ENCODE measurements around the gene SETD6. TPM values are rescaled to one million over a fixed set of nuclear protein-coding genes. Genes with fewer than 3 reads are reported as not detected.

The SETD6 gene
- total RNA-seq, 1 donor from 2014 or later: 31.1 TPM

GRCh38 chr16:58518980-58519368, 3.7 kb downstream of the SETD6 start:
- H3K9me3 Mint-ChIP-seq: no peaks in the 10 kb centered on the region
- intact Hi-C loops (cut with micrococcal nuclease): loop anchor here (5.0 to 10.0 kb wide), 2 partner anchors 213 to 394 kb away; partner anchors contain the start of genes CFAP20 and GOT2
- H3K4me3 Mint-ChIP-seq: no peak overlapping the region
- POLR2A ChIA-PET: interaction anchor here (1.0 to 1.7 kb wide), 2 partner anchors 20 to 110 kb away, joined by 3 to 7 read pairs; partner anchors contain the start of gene CNOT1
- no peak for DNase-seq
- H3K27me3 Mint-ChIP-seq: no peaks in the 10 kb centered on the region
- no peak overlapping the region for H3K27ac Mint-ChIP-seq
- peaks cover 22% of the 10 kb centered on the region for H3K4me1 Mint-ChIP-seq
- CTCF ChIA-PET: interaction anchor here (0.9 to 1.3 kb wide), 2 partner anchors 25 to 182 kb away, joined by 3 to 4 read pairs; no protein-coding TSS in a partner anchor
- H3K36me3 Mint-ChIP-seq (ENCODE audit: low read depth): peaks cover 65% of the 10 kb centered on the region
- TF ChIP-seq CTCF (IDR thresholded peaks at IDR 0.05): no peak
- no peak for ATAC-seq (ENCODE audit: low read depth)

- POLR2A ChIA-PET: interaction anchor here (0.5 to 1.0 kb wide), 2 partner anchors 19 to 1229 kb away, joined by 3 read pairs; no protein-coding TSS in a partner anchor
- H3K27me3 Mint-ChIP-seq: no peaks in the 10 kb centered on the region
- no peak overlapping the region for H3K4me3 Mint-ChIP-seq
- H3K9me3 Mint-ChIP-seq: no peaks in the 10 kb centered on the region
- TF ChIP-seq CTCF (IDR thresholded peaks at IDR 0.05): no peak
- CTCF ChIA-PET: interaction anchor here (0.9 to 1.3 kb wide), 2 partner anchors 24 to 183 kb away, joined by 3 to 4 read pairs; no protein-coding TSS in a partner anchor
- intact Hi-C loops (cut with micrococcal nuclease): loop anchor here (5.0 to 10.0 kb wide), 2 partner anchors 213 to 395 kb away; partner anchors contain the start of genes CFAP20 and GOT2
- H3K36me3 Mint-ChIP-seq (ENCODE audit: low read depth): peaks cover 72% of the 10 kb centered on the region
- DNase-seq (no peak), ATAC-seq (ENCODE audit: low read depth) (no peak)
- no peak overlapping the region for H3K27ac Mint-ChIP-seq
- peaks cover 21% of the 10 kb centered on the region for H3K4me1 Mint-ChIP-seq
Observed at GRCh38 chr16:58519707-58520106, 4.4 kb downstream of the SETD6 start.

- ChIA-PET POLR2A (interaction anchor here (0.7 kb wide), 1 partner anchor 967 kb away, joined by 8 read pairs; no protein-coding TSS in a partner anchor), CTCF (no interaction called here)
- no peak overlapping the region for H3K27ac Mint-ChIP-seq
- H3K27me3 Mint-ChIP-seq: no peaks in the 10 kb centered on the region
- no peak overlapping the region for H3K4me3 Mint-ChIP-seq
- no peaks in the 10 kb centered on the region for H3K4me1 Mint-ChIP-seq
- ATAC-seq (ENCODE audit: low read depth) (no peak), DNase-seq (no peak)
- intact Hi-C loops (cut with micrococcal nuclease): no loop called here
- no peak for TF ChIP-seq CTCF (IDR thresholded peaks at IDR 0.05)
- H3K36me3 Mint-ChIP-seq (ENCODE audit: low read depth): peaks cover 90% of the 10 kb centered on the region
- no peaks in the 10 kb centered on the region for H3K9me3 Mint-ChIP-seq
Observed at GRCh38 chr16:58530179-58530578, 14.9 kb downstream of the SETD6 start.

- intact Hi-C loops (cut with micrococcal nuclease): loop anchor here (2.0 kb wide), 1 partner anchor 18 kb away; no protein-coding TSS in a partner anchor
- peaks cover 91% of the 10 kb centered on the region for H3K36me3 Mint-ChIP-seq (ENCODE audit: low read depth)
- no peak for TF ChIP-seq CTCF (IDR thresholded peaks at IDR 0.05)
Observed at GRCh38 chr16:58532414-58532813, 17.1 kb downstream of the SETD6 start.

GRCh38 chr16:58533751-58534470, 18.6 kb downstream of the SETD6 start:
- H3K36me3 Mint-ChIP-seq (ENCODE audit: low read depth): peaks cover 92% of the 10 kb centered on the region
- CTCF ChIA-PET: no interaction called here

More at GRCh38 chr16:58532414-58532813, 17.1 kb downstream of the SETD6 start:
- ATAC-seq (ENCODE audit: low read depth) (no peak), DNase-seq (no peak)
- Mint-ChIP-seq H3K4me1 (no peaks in the 10 kb centered on the region), H3K27me3 (no peaks in the 10 kb centered on the region), H3K27ac (no peak overlapping the region), H3K4me3 (no peak overlapping the region), H3K9me3 (no peaks in the 10 kb centered on the region)
- CTCF ChIA-PET: no interaction called here
- POLR2A ChIA-PET: no interaction called here

More at GRCh38 chr16:58533751-58534470, 18.6 kb downstream of the SETD6 start:
- no peak for TF ChIP-seq CTCF (IDR thresholded peaks at IDR 0.05)
- POLR2A ChIA-PET: interaction anchor here (0.8 kb wide), 1 partner anchor 94 kb away, joined by 3 read pairs; no protein-coding TSS in a partner anchor
- Mint-ChIP-seq H3K9me3 (no peaks in the 10 kb centered on the region), H3K27me3 (no peaks in the 10 kb centered on the region), H3K4me3 (no peak overlapping the region), H3K27ac (no peak overlapping the region), H3K4me1 (no peaks in the 10 kb centered on the region)
- DNase-seq (no peak), ATAC-seq (ENCODE audit: low read depth) (no peak)
- intact Hi-C loops (cut with micrococcal nuclease): loop anchor here (2.0 kb wide), 1 partner anchor 17 kb away; no protein-coding TSS in a partner anchor
